ENCODE data around the gene MGAT1.
"Not testable (repeated sequence)": the region's sequence is repeated elsewhere in the genome, so short reads cannot be mapped to it uniquely, and the experiment has no call there.

The MGAT1 gene

GRCh38 chr5:180785794-180786221 lies 16.8 kb downstream of the MGAT1 start:
- peak; percentile 71 for DNase-seq (ENCODE audit: low read depth)
- no peak overlapping the region for H3K4me3 ChIP-seq (ENCODE audit: control insufficient read depth, low read depth, low read length)
- TF ChIP-seq CTCF (conservative IDR thresholded peaks at IDR 0.05; ENCODE audit: control insufficient read depth, insufficient read depth, low read depth, low read length), result no peak

DNA sequence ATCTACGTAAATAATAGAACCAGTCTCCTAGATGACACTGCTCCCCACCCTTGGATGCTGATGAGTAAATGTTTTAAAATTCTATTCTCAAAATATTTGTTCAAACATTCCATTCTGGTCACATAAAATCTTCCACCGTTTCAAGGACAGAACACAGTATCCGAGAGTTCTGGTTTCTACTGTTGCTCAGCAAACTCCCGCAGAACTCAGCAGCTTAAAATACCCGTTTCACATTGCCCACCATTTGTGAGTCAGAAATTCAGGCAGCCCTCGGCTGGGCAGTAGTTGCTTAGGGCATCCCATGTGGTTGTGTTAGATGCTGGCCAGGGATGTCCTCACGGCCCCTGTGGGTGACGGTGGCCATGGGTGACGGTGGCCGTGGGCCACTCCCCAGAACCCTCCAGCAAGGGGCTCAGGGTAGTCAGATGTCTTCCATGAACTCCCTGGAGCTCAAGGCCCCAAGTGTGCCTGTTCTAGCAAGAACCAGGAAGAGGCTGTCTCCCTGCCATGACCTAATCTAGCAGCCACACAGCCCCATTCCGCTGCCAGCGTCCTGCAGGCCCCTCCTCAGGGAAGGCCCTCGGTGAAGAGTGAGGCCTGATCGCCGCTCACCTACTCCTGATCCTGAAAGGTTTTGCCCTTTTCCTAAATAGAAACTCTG lies 17.4 kb downstream of the MGAT1 start:
- DNase-seq (ENCODE audit: low read depth), result peak; percentile 71
- no peak for TF ChIP-seq CTCF (conservative IDR thresholded peaks at IDR 0.05; ENCODE audit: control insufficient read depth, insufficient read depth, low read depth, low read length)
- no peak overlapping the region for H3K4me3 ChIP-seq (ENCODE audit: control insufficient read depth, low read depth, low read length)

DNA sequence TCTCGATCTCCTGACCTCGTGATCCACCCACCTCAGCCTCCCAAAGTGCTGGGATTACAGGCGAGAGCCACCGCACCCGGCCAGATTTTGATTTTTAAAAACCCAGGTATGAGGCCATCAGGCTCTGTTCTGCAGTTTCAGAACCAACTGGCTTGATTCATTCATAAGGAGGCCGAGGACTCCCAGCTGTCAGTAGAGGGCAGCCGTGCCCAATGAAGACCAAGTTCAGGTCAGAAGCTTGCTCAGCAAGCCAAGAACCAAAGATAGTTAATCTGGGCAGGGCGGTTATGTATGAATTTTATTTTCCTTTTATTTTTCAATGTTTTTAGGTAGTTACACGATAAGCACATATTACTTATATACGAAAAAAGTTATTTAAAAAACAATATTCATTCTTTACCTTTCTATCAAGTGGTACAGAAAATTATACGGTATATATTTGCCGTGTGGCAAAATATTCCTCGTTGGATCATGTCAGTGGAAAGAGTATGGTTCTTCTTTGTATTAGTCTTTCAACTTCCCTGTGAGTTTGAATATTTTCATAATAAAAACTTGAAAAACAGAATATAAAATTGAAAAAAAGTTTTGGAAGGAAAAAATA lies 18.0 kb downstream of the MGAT1 start:
- peak; percentile 90 for TF ChIP-seq CTCF (conservative IDR thresholded peaks at IDR 0.05; ENCODE audit: control insufficient read depth, insufficient read depth, low read depth, low read length)
- no peak overlapping the region for H3K4me3 ChIP-seq (ENCODE audit: control insufficient read depth, low read depth, low read length)
- DNase-seq (ENCODE audit: low read depth), result peak; percentile 89

- TF ChIP-seq CTCF (conservative IDR thresholded peaks at IDR 0.05; ENCODE audit: control insufficient read depth, insufficient read depth, low read depth, low read length), result no peak
- H3K4me3 ChIP-seq (ENCODE audit: control insufficient read depth, low read depth, low read length), result no peak overlapping the region
- no peak for DNase-seq (ENCODE audit: low read depth)
These were observed 19.1 kb downstream of the MGAT1 start for GRCh38 chr5:180783340-180784052.

DNA sequence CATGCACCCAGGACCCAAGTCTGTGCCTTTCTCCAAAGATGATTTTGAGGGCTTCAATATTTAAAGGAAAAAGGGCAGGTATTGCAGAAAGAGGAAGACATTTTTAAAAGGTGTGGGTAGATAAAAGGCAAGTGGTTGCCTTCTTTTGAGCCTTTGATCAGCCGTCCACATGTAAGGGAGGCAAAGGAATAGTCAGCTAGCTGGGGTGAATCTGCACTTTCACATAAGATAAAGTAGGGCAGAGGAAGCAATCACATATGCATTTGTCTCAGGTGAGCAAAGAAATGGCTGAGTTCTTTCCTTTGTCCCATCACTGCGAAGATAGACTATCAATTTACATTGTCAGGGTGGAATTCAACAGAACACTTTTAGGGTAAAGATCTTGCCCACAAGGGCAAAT lies 19.9 kb downstream of the MGAT1 start:
- DNase-seq (ENCODE audit: low read depth), result no peak
- H3K4me3 ChIP-seq (ENCODE audit: control insufficient read depth, low read depth, low read length), result no peak overlapping the region
- TF ChIP-seq CTCF (conservative IDR thresholded peaks at IDR 0.05; ENCODE audit: control insufficient read depth, insufficient read depth, low read depth, low read length), result no peak

GRCh38 chr5:180781900-180782326 lies 20.7 kb downstream of the MGAT1 start:
- DNase-seq (ENCODE audit: low read depth); H3K4me3 ChIP-seq (ENCODE audit: control insufficient read depth, low read depth, low read length): not testable (repeated sequence)

GRCh38 chr5:180779985-180780610 lies 22.5 kb downstream of the MGAT1 start:
- no peak overlapping the region for H3K4me3 ChIP-seq (ENCODE audit: control insufficient read depth, low read depth, low read length)
- no peak for TF ChIP-seq CTCF (conservative IDR thresholded peaks at IDR 0.05; ENCODE audit: control insufficient read depth, insufficient read depth, low read depth, low read length)
- no peak for DNase-seq (ENCODE audit: low read depth)
